ENCODE measurements around the gene TRIM45.
A peak's percentile ranks its signal among the peaks of the same experiment; 100 is the strongest.
"Not testable (repeated sequence)": the region's sequence is repeated elsewhere in the genome, so short reads cannot be mapped to it uniquely, and the experiment has no call there.

Gene TRIM45

DNA sequence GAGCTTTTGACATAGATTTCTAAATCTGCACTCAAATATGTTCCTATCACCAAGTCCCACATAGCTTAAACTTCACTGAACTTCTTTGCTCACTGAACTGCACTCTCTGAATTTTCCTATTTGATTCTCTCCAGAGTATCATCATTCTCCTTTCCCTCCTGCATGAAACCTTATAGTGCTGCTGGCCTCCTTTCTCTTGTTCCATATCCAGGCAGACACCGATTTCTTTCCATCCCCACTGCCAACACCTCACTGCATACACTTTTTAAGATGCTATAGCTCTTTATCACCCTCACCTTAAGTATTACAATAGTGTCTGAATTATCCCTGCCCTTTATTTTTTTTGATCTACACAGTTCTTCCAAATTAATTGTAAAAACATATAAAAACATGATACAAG, 3.1 kb upstream of the TRIM45 start:
- Histone ChIP-seq H4K20me1 (ENCODE audit: insufficient read depth, low read length) (no peaks in the 10 kb centered on the region), H3K27ac (ENCODE audit: low read length) (no peak overlapping the region), H3K9me3 (ENCODE audit: insufficient read depth, low read length) (no peaks in the 10 kb centered on the region), H3K4me2 (ENCODE audit: low read length) (no peak overlapping the region), H3K4me3 (ENCODE audit: low read length) (no peak overlapping the region), H3K27me3 (ENCODE audit: low read depth, low read length) (peaks cover 20% of the 10 kb centered on the region), H2AFZ (ENCODE audit: low read depth, low read length) (no peak overlapping the region), H3K36me3 (replicated peaks; ENCODE audit: low read depth, low read length) (no peaks in the 10 kb centered on the region), H3K79me2 (ENCODE audit: low read length) (no peaks in the 10 kb centered on the region), H3K9ac (ENCODE audit: low read length) (no peak overlapping the region), H3K4me1 (ENCODE audit: low read length) (peaks cover 6% of the 10 kb centered on the region; the same call in 1 of the 2 replicates)
- TF ChIP-seq EZH2phosphoT487 (IDR thresholded peaks at IDR 0.05; ENCODE audit: low read depth), result no peak
- TF ChIP-seq, protein P1, sequence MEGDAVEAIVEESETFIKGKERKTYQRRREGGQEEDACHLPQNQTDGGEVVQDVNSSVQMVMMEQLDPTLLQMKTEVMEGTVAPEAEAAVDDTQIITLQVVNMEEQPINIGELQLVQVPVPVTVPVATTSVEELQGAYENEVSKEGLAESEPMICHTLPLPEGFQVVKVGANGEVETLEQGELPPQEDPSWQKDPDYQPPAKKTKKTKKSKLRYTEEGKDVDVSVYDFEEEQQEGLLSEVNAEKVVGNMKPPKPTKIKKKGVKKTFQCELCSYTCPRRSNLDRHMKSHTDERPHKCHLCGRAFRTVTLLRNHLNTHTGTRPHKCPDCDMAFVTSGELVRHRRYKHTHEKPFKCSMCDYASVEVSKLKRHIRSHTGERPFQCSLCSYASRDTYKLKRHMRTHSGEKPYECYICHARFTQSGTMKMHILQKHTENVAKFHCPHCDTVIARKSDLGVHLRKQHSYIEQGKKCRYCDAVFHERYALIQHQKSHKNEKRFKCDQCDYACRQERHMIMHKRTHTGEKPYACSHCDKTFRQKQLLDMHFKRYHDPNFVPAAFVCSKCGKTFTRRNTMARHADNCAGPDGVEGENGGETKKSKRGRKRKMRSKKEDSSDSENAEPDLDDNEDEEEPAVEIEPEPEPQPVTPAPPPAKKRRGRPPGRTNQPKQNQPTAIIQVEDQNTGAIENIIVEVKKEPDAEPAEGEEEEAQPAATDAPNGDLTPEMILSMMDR (IDR thresholded peaks at IDR 0.05; ENCODE audit: low read depth, low read length), result no peak

DNA sequence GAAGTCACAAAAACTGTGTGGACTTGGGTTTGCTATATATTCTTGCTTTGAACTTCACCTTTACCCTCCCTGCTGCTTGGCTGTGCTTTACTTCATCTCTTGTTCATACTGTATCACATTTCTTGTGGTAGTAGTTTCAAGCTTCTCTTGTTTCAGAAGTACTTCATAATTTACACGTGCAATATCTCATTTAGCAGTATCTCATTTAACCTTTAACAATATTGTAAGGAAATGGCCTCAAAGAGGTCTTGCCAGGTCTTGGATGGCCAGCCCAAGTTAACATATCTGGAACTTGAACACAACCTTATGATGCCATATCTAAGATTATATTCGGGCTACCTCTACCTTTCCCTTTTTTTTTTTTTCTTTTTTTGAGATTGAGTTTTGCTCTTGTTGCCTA, 1.7 kb upstream of the TRIM45 start:
- no peak overlapping the region for H3K4me3 ChIP-seq (ENCODE audit: low read length)
- no peak overlapping the region for H3K9ac ChIP-seq (ENCODE audit: low read length)
- H2AFZ ChIP-seq (ENCODE audit: low read depth, low read length), result no peak overlapping the region
- H3K27ac ChIP-seq (ENCODE audit: low read length), result no peak overlapping the region
- H3K36me3 ChIP-seq (replicated peaks; ENCODE audit: low read depth, low read length), result no peaks in the 10 kb centered on the region
- TF ChIP-seq, protein P1 (IDR thresholded peaks at IDR 0.05; ENCODE audit: low read depth, low read length), result no peak
- no peak for TF ChIP-seq EZH2phosphoT487 (IDR thresholded peaks at IDR 0.05; ENCODE audit: low read depth)
- no peaks in the 10 kb centered on the region for H3K9me3 ChIP-seq (ENCODE audit: insufficient read depth, low read length)
- no peaks in the 10 kb centered on the region for H4K20me1 ChIP-seq (ENCODE audit: insufficient read depth, low read length)
- peaks cover 4% of the 10 kb centered on the region; the same call in 1 of the 2 replicates for H3K4me1 ChIP-seq (ENCODE audit: low read length)
- no peaks in the 10 kb centered on the region for H3K79me2 ChIP-seq (ENCODE audit: low read length)
- H3K4me2 ChIP-seq (ENCODE audit: low read length), result no peak overlapping the region
- H3K27me3 ChIP-seq (ENCODE audit: low read depth, low read length), result peaks cover 20% of the 10 kb centered on the region

DNA sequence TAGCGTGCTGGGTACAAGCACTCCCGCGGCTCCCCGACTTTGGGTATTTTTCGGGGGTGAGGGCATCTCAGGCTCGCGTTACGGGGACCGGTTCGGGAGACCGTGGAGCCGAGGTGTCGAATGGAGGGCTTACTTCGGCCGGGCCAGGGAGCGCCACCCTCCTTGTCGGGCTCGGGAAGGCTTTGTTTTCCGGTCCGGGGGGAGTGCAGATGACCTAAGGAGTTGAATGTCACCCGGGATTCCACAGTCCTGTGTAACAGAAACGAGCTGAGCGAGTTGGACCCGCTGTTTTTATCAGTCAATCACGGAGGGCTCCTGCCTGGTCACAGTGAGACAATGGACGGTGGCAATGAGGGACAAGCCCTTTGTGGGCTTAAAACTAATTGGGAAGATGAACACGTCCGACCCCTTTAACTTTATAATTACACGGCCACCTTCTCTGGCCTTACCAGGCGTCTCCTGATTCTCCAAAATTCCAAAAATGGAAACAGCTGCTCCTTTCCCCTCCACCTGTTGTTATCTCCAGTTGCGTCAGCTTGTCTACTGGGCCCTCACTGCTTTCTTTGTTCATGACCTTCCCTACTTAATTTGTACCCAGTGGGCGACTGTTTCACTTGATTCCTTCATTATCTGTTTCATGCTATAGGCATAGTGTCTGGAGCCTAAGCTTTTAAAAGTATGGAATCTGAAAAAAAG, 929 bp upstream of the TRIM45 start:
- peak overlapping the region; percentile 64 for H3K9ac ChIP-seq (ENCODE audit: low read length)
- peaks cover 4% of the 10 kb centered on the region; the same call in 1 of the 2 replicates for H3K4me1 ChIP-seq (ENCODE audit: low read length)
- no peaks in the 10 kb centered on the region for H3K36me3 ChIP-seq (replicated peaks; ENCODE audit: low read depth, low read length)
- H3K27me3 ChIP-seq (ENCODE audit: low read depth, low read length), result peaks cover 20% of the 10 kb centered on the region
- H3K4me2 ChIP-seq (ENCODE audit: low read length), result peak overlapping the region; percentile 79
- H3K9me3 ChIP-seq (ENCODE audit: insufficient read depth, low read length), result no peaks in the 10 kb centered on the region
- H3K79me2 ChIP-seq (ENCODE audit: low read length), result no peaks in the 10 kb centered on the region
- peak overlapping the region; percentile 79 for H3K4me3 ChIP-seq (ENCODE audit: low read length)
- TF ChIP-seq EZH2phosphoT487 (IDR thresholded peaks at IDR 0.05; ENCODE audit: low read depth), result no peak
- TF ChIP-seq, protein P1 (IDR thresholded peaks at IDR 0.05; ENCODE audit: low read depth, low read length), result no peak
- H3K27ac ChIP-seq (ENCODE audit: low read length), result no peak overlapping the region
- no peaks in the 10 kb centered on the region for H4K20me1 ChIP-seq (ENCODE audit: insufficient read depth, low read length)
- peak overlapping the region; percentile 84 for H2AFZ ChIP-seq (ENCODE audit: low read depth, low read length)

DNA sequence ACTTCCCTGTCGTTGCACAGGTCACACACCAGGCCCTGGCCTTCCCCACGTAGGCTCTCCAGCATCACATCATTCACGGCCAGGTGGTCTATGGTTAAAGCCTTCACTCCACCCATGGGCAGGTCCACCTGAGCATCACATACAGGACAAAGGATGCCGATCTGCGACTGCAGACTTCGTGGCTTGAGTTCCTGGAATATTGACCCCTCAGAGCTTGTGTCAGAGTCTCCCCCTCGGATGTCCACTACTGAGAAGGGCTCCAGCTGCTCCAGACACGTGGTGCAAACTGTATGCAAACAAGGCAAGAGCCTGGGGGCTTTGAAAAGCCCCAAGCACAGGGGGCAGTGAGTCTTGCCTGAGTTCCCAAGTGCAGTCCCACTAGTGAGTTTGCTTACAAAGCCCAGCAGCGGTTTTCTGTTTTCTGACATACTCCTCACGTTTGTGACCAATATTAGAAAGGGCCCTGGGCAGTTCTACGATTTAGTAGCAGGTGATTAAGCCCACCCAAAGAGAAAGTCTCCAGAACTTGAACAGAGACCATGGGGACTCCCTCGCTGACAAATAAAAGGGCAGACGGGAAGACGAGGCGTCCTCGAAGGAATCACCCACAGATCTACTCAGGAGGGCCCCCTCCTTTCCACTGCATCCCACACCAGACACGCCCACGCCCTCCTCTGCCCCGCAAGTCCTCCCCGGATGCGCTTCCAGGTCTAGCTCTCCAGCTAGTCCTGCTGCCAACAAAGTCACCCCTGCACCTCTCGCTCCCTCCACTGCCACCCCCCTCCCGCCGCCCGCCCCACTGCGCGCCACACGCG, 568 bp downstream of the TRIM45 start:
- H3K4me2 ChIP-seq (ENCODE audit: low read length), result peak overlapping the region; percentile 79
- H3K36me3 ChIP-seq (replicated peaks; ENCODE audit: low read depth, low read length), result no peaks in the 10 kb centered on the region
- H3K79me2 ChIP-seq (ENCODE audit: low read length), result no peaks in the 10 kb centered on the region
- peak overlapping the region; percentile 64 for H3K9ac ChIP-seq (ENCODE audit: low read length)
- TF ChIP-seq, protein P1 (IDR thresholded peaks at IDR 0.05; ENCODE audit: low read depth, low read length), result no peak
- TF ChIP-seq EZH2phosphoT487 (IDR thresholded peaks at IDR 0.05; ENCODE audit: low read depth), result no peak
- no peak overlapping the region for H3K27ac ChIP-seq (ENCODE audit: low read length)
- peaks cover 4% of the 10 kb centered on the region; the same call in 1 of the 2 replicates for H3K4me1 ChIP-seq (ENCODE audit: low read length)
- no peaks in the 10 kb centered on the region for H4K20me1 ChIP-seq (ENCODE audit: insufficient read depth, low read length)
- peaks cover 16% of the 10 kb centered on the region for H3K27me3 ChIP-seq (ENCODE audit: low read depth, low read length)
- H2AFZ ChIP-seq (ENCODE audit: low read depth, low read length), result peak overlapping the region; percentile 84
- no peaks in the 10 kb centered on the region for H3K9me3 ChIP-seq (ENCODE audit: insufficient read depth, low read length)
- H3K4me3 ChIP-seq (ENCODE audit: low read length), result peak overlapping the region; percentile 79

DNA sequence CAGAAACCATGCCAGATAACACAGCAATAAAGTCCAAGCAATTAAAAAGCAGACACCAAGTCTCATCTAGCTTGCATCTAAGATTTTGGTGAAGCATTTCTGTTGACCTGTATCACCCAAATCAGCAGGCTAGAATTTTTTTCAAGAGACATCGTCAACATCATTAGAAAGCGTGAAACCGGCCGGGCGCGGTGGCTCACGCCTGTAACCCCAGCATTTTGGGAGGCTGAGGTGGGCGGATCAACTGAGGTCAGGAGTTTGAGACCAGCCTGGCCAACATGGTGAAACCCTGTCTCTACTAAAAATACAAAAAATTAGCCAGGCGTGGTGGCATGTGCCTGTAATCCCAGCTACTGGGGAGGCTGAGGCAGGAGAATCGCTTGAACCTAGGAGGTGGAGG, 2.4 kb downstream of the TRIM45 start:
- not testable (repeated sequence) for H3K27ac ChIP-seq (ENCODE audit: low read length); H3K9me3 ChIP-seq (ENCODE audit: insufficient read depth, low read length); H3K4me3 ChIP-seq (ENCODE audit: low read length); H2AFZ ChIP-seq (ENCODE audit: low read depth, low read length); H3K79me2 ChIP-seq (ENCODE audit: low read length); H3K4me1 ChIP-seq (ENCODE audit: low read length); H3K27me3 ChIP-seq (ENCODE audit: low read depth, low read length); H4K20me1 ChIP-seq (ENCODE audit: insufficient read depth, low read length); H3K36me3 ChIP-seq (replicated peaks; ENCODE audit: low read depth, low read length); H3K4me2 ChIP-seq (ENCODE audit: low read length); H3K9ac ChIP-seq (ENCODE audit: low read length)

Data from OCI-LY3 (cell line).